Stimulated activated memory B cell treated with anti-CD40 and anti-IgM and Interleukin-4, amounts not matched to agents 10 μg/mL and 1 μg/mL and 100 μg/mL, for 72 hours (primary cell): ENCODE results near the gene ASPG.
A peak's percentile ranks its signal among the peaks of the same experiment; 100 is the strongest.

Source experiments
- ATAC-seq: fragments of 150-1000 bp; cut with Tn5 transposase; 2 replicates; pipeline ENCODE4 v1.10.0; 2021
- H3K27ac Mint-ChIP-seq: one replicate; pipeline ENCODE4 v1.8.0; 2022; ENCODE audit warnings: mild to moderate bottlenecking, mixed read lengths
- H3K27me3 Mint-ChIP-seq: one replicate; pipeline ENCODE4 v1.8.0; 2022; ENCODE audit warnings: mixed read lengths
- H3K36me3 Mint-ChIP-seq: one replicate; pipeline ENCODE4 v1.8.0; 2022; ENCODE audit warnings: mixed read lengths
- H3K4me1 Mint-ChIP-seq: one replicate; pipeline ENCODE4 v1.8.0; 2022; ENCODE audit warnings: mixed read lengths
- H3K4me3 Mint-ChIP-seq: one replicate; pipeline ENCODE4 v1.8.0; 2022; ENCODE audit warnings: mild to moderate bottlenecking, moderate library complexity, mixed read lengths
- H3K9me3 Mint-ChIP-seq: one replicate; pipeline ENCODE4 v1.8.0; 2022; ENCODE audit warnings: mixed read lengths

ASPG gene

DNA sequence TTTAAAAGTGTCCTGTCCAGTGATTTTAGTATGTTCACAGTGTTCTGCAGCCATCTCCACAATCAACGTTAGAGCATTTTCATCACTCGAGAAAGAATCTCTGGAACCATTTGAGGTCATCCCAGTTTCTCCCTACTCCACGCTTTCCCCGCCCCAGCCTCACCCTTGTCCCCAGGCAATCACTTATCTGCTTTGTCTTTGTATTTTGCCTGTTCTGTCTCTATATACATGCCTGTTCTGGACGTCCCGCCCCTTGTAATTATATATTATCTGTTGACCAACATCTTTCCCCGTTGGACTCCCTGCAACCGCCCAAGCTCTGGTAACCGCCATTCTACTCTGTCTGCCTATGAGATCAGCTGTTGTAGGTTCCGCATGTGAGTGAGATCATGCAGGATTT is 21.5 kb upstream of the ASPG start:
- Mint-ChIP-seq H3K4me3 (no peak overlapping the region), H3K27ac (no peak overlapping the region), H3K4me1 (no peaks in the 10 kb centered on the region), H3K36me3 (no peaks in the 10 kb centered on the region), H3K9me3 (peaks cover 18% of the 10 kb centered on the region), H3K27me3 (peaks cover 87% of the 10 kb centered on the region)
- ATAC-seq, result no peak

DNA sequence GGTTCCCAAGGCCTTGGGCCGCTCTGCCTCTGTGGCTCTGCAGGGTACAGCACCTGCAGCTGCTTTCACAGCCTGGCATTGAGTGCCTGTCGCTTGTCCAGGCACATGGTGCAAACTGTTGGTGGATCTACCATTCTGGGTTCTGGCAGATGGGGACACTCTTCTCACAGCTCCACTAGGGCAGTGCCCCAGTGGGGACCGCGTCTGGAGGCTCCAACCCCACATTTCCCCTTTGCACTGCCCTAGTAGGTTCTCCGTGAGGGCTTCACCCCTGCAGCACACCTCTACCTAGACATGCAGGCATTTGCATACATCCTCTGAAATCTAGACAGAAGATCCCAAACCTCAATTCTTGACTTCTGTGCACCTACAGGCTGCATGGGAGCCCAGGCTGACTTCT is 19.2 kb upstream of the ASPG start:
- Mint-ChIP-seq H3K9me3 (peaks cover 18% of the 10 kb centered on the region), H3K4me3 (no peak overlapping the region), H3K27me3 (peaks cover 88% of the 10 kb centered on the region), H3K27ac (no peak overlapping the region), H3K4me1 (no peaks in the 10 kb centered on the region), H3K36me3 (no peaks in the 10 kb centered on the region)
- ATAC-seq, result no peak

DNA sequence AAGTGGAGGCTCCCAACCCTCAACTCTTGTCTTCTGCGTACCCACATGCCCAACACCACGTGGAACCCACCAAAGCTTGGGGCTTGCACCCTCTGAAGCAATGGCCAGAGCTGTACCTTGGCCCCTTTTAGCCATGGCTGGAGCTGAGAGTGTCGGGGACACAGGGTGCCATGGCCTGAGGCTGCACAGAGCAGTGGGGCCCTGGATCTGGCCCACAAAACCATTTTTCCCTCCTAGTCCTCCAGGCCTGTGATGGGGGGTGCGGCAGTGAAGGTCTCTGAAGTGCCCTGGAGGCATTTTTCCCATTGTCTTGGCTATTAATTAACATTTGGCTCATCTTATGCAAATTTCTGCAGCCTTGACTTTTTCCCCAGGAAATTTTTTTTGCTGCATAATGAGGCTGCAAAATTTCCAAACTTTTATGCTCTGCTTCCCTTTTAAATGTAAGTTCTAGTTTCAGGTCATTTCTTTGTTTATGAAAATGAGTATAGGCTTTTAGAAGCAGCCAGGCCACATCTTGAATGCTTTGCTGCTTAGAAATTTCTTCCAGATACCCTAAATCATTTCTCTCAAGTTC is 18.7 kb upstream of the ASPG start:
- Mint-ChIP-seq H3K9me3 (peaks cover 18% of the 10 kb centered on the region), H3K36me3 (no peaks in the 10 kb centered on the region), H3K4me1 (no peaks in the 10 kb centered on the region), H3K4me3 (no peak overlapping the region), H3K27ac (no peak overlapping the region), H3K27me3 (peaks cover 83% of the 10 kb centered on the region)
- no peak for ATAC-seq

DNA sequence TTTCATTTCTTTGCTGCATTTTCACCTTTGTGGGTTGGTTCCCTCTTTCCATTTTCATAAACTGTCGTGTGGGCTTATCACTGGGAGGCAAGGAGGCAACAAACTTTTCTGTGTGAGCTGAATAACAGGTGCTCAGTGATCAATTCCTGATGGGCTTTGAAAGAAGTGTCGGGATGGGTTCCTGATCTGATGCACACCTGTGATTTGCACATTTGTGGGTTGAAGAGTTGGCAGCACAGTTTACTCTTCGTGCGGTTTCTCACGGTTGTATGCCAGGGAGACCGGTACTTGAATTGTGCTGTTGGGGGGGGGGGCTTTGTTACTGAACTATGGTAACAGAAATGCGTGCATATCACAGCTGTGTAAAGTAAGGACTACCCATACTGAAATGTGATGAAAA is 16.0 kb upstream of the ASPG start:
- Mint-ChIP-seq H3K36me3 (no peaks in the 10 kb centered on the region), H3K4me1 (no peaks in the 10 kb centered on the region), H3K4me3 (no peak overlapping the region), H3K27me3 (peaks cover 55% of the 10 kb centered on the region), H3K27ac (no peak overlapping the region), H3K9me3 (peaks cover 28% of the 10 kb centered on the region)
- ATAC-seq, result no peak

GRCh38 chr14:104072586-104072985 is 12.9 kb upstream of the ASPG start:
- no peak for ATAC-seq
- Mint-ChIP-seq H3K4me3 (no peak overlapping the region), H3K27ac (no peak overlapping the region), H3K9me3 (peaks cover 10% of the 10 kb centered on the region), H3K36me3 (no peaks in the 10 kb centered on the region), H3K27me3 (peaks cover 26% of the 10 kb centered on the region), H3K4me1 (peaks cover under 1% of the 10 kb centered on the region)

DNA sequence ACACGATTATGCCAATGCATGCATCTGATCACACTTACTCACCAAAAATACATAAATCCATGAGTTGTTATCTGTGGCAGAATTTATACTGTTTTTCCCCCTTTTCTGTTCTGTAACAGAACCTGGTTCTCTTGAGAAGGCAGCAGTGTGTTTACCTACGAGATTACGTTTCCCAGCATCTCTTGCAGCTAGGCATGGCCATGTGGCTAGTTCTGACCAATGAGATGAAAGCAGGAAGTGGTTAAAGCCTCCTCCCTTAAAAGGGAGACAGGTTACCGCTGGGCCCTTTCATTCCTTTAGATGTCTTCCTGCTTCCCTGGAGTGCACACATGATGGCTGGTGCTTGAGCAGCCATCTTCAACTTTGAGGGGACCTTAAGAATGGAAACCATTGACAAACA is 11.7 kb upstream of the ASPG start:
- no peak overlapping the region for H3K27ac Mint-ChIP-seq
- H3K36me3 Mint-ChIP-seq, result no peaks in the 10 kb centered on the region
- peaks cover 14% of the 10 kb centered on the region for H3K27me3 Mint-ChIP-seq
- peaks cover 9% of the 10 kb centered on the region for H3K9me3 Mint-ChIP-seq
- no peak for ATAC-seq
- peaks cover 10% of the 10 kb centered on the region for H3K4me1 Mint-ChIP-seq
- H3K4me3 Mint-ChIP-seq, result no peak overlapping the region

- no peak for ATAC-seq
- H3K9me3 Mint-ChIP-seq, result peaks cover 9% of the 10 kb centered on the region
- no peak overlapping the region for H3K27ac Mint-ChIP-seq
- no peaks in the 10 kb centered on the region for H3K36me3 Mint-ChIP-seq
- H3K4me1 Mint-ChIP-seq, result peaks cover 10% of the 10 kb centered on the region
- H3K27me3 Mint-ChIP-seq, result no peaks in the 10 kb centered on the region
- no peak overlapping the region for H3K4me3 Mint-ChIP-seq
These were observed 9.9 kb upstream of the ASPG start for GRCh38 chr14:104075530-104076151.

DNA sequence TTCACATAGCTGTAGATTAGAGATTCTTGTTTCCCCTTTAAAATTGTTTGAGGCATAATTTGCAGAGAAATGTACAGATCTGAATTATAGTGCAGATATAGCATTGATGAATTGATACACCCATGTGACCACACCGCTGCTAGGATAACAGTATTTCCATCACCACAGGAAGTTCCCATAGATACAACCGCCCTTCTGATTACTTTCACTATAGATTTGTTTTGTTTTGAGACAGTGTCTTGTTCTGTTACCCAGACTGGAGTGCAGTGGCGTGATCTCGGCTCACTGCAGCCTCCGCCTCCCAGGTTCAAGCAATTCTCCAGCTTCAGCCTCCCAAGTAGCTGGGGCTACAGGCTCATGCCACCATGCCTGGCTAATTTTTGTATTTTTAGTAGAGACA is 8.8 kb upstream of the ASPG start:
- no peaks in the 10 kb centered on the region for H3K36me3 Mint-ChIP-seq
- no peak overlapping the region for H3K4me3 Mint-ChIP-seq
- peaks cover 6% of the 10 kb centered on the region for H3K27me3 Mint-ChIP-seq
- peaks cover 9% of the 10 kb centered on the region for H3K9me3 Mint-ChIP-seq
- ATAC-seq, result no peak
- H3K4me1 Mint-ChIP-seq, result peaks cover 10% of the 10 kb centered on the region
- no peak overlapping the region for H3K27ac Mint-ChIP-seq

DNA sequence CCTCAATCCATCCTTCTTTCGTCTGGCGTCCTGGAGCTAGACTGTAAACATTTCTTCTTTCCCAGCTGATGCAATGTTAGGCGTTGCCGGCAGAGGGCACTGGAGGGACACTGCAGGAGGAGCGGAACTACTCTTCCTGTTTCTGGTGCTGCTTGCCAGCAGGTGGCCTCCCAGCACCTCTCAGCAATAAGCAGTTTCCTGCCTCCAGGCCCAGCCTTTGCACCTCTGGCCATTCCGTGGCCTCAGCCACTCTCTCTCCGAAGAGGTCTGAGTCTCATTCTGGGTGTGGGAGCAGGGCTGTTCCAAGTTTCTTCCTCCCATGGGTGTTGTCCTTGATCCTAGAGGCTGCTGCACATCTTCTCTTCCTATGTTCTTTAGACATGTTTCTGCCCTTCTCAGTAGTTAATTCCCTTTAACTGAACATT is 7.5 kb upstream of the ASPG start:
- Mint-ChIP-seq H3K4me3 (no peak overlapping the region), H3K36me3 (no peaks in the 10 kb centered on the region), H3K27me3 (peaks cover 19% of the 10 kb centered on the region), H3K4me1 (peaks cover 10% of the 10 kb centered on the region), H3K27ac (peak overlapping the region; percentile 48), H3K9me3 (peaks cover 5% of the 10 kb centered on the region)
- ATAC-seq, result peak; percentile 92

DNA sequence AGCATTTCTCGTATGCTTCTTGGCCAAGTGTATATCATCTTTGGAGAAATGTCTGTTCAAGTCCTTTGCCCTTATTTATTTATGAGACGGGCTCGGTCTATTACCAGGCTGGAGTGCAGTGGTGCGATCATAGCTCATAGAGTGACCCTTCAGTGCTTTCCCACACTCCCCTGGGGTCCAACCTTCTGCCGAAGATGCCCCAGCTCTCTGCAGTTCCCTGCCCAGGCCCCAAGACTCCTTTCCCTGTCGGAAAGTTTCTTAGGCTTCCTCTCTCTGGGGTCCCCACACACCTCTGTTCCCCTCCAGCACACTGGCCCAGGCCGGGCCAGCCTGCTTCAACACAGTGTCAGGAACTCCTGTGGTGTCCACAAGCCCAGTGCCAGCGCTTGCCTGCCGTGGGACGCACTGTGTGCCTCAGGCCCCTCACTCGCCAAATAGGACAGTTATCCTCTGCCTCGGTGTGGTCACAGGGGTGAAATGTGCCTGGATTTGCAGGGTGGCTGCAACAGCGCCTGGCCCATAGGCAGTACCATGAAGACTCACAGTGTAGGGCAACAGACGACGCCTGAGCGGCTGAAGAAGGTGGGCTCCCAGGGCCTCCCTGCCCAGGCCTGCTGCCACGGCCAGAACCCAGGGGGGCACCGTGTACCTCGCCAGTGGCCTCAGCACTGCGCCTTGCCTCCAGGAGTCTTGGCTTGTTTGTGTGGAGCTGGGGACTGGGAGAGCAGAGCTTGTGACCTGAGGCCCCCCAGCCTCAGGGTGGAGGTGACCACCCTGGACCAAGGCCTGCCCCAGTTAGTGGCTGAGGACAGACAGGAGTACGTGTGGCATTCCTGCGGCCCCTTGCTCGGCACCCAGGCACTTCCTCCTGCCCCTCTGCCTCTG is 4.9 kb upstream of the ASPG start:
- no peaks in the 10 kb centered on the region for H3K36me3 Mint-ChIP-seq
- no peak overlapping the region for H3K27ac Mint-ChIP-seq
- no peak overlapping the region for H3K4me3 Mint-ChIP-seq
- H3K27me3 Mint-ChIP-seq, result peaks cover 39% of the 10 kb centered on the region
- peaks cover 10% of the 10 kb centered on the region for H3K4me1 Mint-ChIP-seq
- ATAC-seq, result no peak
- H3K9me3 Mint-ChIP-seq, result no peaks in the 10 kb centered on the region

DNA sequence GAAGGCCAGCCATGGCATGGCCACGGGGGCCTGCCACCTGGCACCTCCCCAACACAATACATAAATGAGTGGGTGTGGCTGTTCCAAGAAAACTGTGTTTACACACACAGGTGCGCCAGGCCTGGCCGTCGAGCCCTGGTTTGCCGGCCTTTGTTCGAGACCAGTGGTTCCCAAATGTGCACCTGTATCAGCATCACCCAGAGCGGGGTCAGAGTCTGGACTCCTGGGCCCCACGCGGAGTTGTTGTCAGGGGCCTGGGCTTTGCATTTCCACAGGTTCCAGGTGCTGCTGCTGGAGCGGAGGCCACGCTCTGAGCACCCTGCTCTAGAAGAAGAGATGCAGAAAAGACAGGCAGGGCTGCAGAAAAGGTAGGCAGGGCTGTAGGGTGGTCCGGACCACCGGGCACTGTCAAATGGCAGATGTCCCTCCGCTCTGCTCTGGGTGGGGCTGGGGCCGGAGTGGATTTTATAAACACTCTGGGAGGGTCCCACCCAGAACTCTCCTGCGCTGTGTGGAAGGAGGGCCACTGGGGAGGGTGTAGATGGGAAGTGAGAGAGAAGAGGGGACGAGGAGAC is 4.2 kb upstream of the ASPG start:
- ATAC-seq, result no peak
- no peaks in the 10 kb centered on the region for H3K36me3 Mint-ChIP-seq
- no peak overlapping the region for H3K27ac Mint-ChIP-seq
- H3K27me3 Mint-ChIP-seq, result peaks cover 40% of the 10 kb centered on the region
- no peak overlapping the region for H3K4me3 Mint-ChIP-seq
- H3K4me1 Mint-ChIP-seq, result peaks cover 10% of the 10 kb centered on the region
- H3K9me3 Mint-ChIP-seq, result no peaks in the 10 kb centered on the region

DNA sequence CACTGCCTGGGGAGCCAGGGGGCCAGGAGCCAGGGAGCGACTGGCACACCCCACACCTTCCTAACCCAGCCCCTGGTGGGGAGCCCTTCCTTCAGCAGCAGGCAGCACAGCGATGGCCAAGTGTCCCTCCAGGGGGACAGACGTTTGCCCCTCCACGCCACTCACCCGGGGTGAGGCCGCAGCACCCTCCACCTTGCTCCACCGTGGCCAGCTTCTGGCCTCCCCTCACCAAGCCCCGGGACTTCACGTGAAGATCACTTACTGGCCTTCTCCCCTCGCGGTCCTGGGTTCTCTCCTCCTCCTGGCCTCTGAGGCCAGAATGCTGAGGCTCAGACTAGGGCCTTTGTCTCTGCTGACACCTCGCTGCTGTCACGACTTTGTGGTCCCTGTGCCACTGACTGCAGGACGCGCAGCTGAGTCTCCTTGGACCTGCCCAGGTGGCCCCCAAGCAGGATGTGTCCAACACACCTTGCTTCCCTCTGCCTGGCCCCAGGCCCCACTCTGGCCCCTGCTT is 3.5 kb upstream of the ASPG start:
- Mint-ChIP-seq H3K27ac (no peak overlapping the region), H3K9me3 (no peaks in the 10 kb centered on the region), H3K4me3 (no peak overlapping the region), H3K27me3 (peaks cover 47% of the 10 kb centered on the region), H3K4me1 (peaks cover 10% of the 10 kb centered on the region), H3K36me3 (no peaks in the 10 kb centered on the region)
- ATAC-seq, result no peak

GRCh38 chr14:104082807-104083206 is 2.7 kb upstream of the ASPG start:
- H3K4me1 Mint-ChIP-seq, result peaks cover 8% of the 10 kb centered on the region
- no peak for ATAC-seq
- H3K27ac Mint-ChIP-seq, result no peak overlapping the region
- H3K27me3 Mint-ChIP-seq, result peaks cover 55% of the 10 kb centered on the region
- no peak overlapping the region for H3K4me3 Mint-ChIP-seq
- H3K9me3 Mint-ChIP-seq, result no peaks in the 10 kb centered on the region
- no peaks in the 10 kb centered on the region for H3K36me3 Mint-ChIP-seq

GRCh38 chr14:104084251-104085002 is 1.1 kb upstream of the ASPG start:
- Mint-ChIP-seq H3K36me3 (no peaks in the 10 kb centered on the region), H3K27ac (no peak overlapping the region), H3K27me3 (peaks cover 65% of the 10 kb centered on the region), H3K4me1 (no peaks in the 10 kb centered on the region), H3K4me3 (no peak overlapping the region), H3K9me3 (no peaks in the 10 kb centered on the region)
- ATAC-seq, result no peak

DNA sequence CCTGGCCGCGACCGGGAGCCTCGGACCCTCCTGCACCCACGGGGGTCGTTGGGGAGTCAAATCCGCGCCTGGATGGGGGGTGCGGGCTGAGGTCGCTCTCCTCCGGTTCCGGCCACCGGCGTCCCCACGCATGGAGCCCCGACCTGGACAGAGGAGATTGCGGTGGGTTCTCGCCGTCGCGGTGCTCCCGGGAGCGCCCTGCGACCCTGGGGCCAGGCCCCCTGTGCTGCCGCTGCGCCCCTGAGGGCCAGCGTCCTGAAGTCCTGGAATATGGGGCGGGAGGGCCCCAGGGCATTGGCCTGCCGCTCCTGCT is 345 bp downstream of the ASPG start:
- Mint-ChIP-seq H3K4me1 (no peaks in the 10 kb centered on the region), H3K27me3 (peaks cover 66% of the 10 kb centered on the region)

More for the DNA sequence above, 345 bp downstream of the ASPG start:
- Mint-ChIP-seq H3K4me3 (no peak overlapping the region), H3K27ac (no peak overlapping the region), H3K9me3 (no peaks in the 10 kb centered on the region), H3K36me3 (no peaks in the 10 kb centered on the region)
- ATAC-seq, result no peak
